Daoy (cell line): ENCODE data around the gene IGFBP3. TPM values are rescaled to one million over a fixed set of nuclear protein-coding genes. Genes with fewer than 3 reads are reported as not detected.

Experiments
- DNase-seq: peaks from one replicate; pipeline ENCODE4 v3.0.0-alpha.2; 2015; ENCODE audit warnings: low read depth
- total RNA-seq: library from RNA; depleted of rRNA; stranded (reverse); fragments of >200 nt; shearing (Covaris generic); gene quantifications from 2 replicates; pipeline ENCODE4 v1.2.3, GENCODE V29; 2014; rRNA removed

IGFBP3 gene
- total RNA-seq, 1 experiment from 2014 or later, result 201 TPM

GRCh38 chr7:45873355-45873754 is 47.7 kb downstream of the IGFBP3 start:
- DNase-seq, result no peak

GRCh38 chr7:45873035-45873354 is 48.1 kb downstream of the IGFBP3 start, which contains the start of gene CCDC201:
Gene CCDC201 (minus strand): TSS chr7:45873082. CDS start chr7:45873007, 75 bp downstream.
- no peak for DNase-seq

GRCh38 chr7:45872116-45873034 is 48.7 kb downstream of the IGFBP3 start:
- DNase-seq, result peak; percentile 64

- peak; percentile 38 for DNase-seq
Observed at GRCh38 chr7:45869426-45869825, 51.6 kb downstream of the IGFBP3 start.

GRCh38 chr7:45867471-45867870 is 53.6 kb downstream of the IGFBP3 start:
- DNase-seq, result no peak

GRCh38 chr7:45865594-45866410 is 55.3 kb downstream of the IGFBP3 start:
- no peak for DNase-seq

GRCh38 chr7:45863715-45864114 is 57.4 kb downstream of the IGFBP3 start:
- no peak for DNase-seq

Other genes with a start within 250 kb of the IGFBP3 start
- not detected in 2 replicates for gene CCDC201, start 48.2 kb downstream of the IGFBP3 start, total RNA-seq
- 0.57 and 2.6 TPM in 2 replicates for gene IGFBP1, start 32.8 kb downstream of the IGFBP3 start, total RNA-seq